Panc1 (cell line): ENCODE data around the gene MPLKIP.
"Not testable (repeated sequence)": the region's sequence is repeated elsewhere in the genome, so short reads cannot be mapped to it uniquely, and the experiment has no call there.

Experiments
- CTCF ChIP-seq: fragments of 450-650 bp; IDR thresholded peaks from 2 replicates; pipeline ENCODE4 v1.5.1; 2017; ENCODE audit warnings: mild to moderate bottlenecking
- POLR2AphosphoS5 ChIP-seq: IDR thresholded peaks from 2 replicates; pipeline ENCODE4 v1.6.1; 2012; ENCODE audit warnings: mild to moderate bottlenecking, low read depth, low read length, moderate library complexity
- REST ChIP-seq, 2 experiments: IDR thresholded peaks; 2 replicates each; pipeline ENCODE4 v1.6.1; 2011 to 2012; ENCODE audit warnings: low read depth in 2 of 2, control low read depth in 1 of 2, low read length in 1 of 2, mild to moderate bottlenecking in 1 of 2, moderate library complexity in 1 of 2; ENCODE audit not compliant: insufficient read depth in 1 of 2
- SIN3A ChIP-seq: IDR thresholded peaks from 2 replicates; pipeline ENCODE4 v1.6.1; 2012; ENCODE audit warnings: low read depth, mild to moderate bottlenecking, low read length, moderate library complexity, borderline replicate concordance; ENCODE audit not compliant: insufficient read depth
- TCF7L2 ChIP-seq: IDR thresholded peaks from 2 replicates; pipeline ENCODE4 v1.6.1; 2011; ENCODE audit warnings: mild to moderate bottlenecking, low read depth, low read length, inconsistent platforms

- TF ChIP-seq CTCF; TCF7L2; SIN3A; POLR2AphosphoS5; REST (IDR thresholded peaks at IDR 0.05; ENCODE audit: insufficient read depth in 1 of 2, low read depth in 2 of 2, low read length in 1 of 2): not testable (repeated sequence)
These were observed 11.2 kb upstream of the MPLKIP start for GRCh38 chr7:40145596-40146130.
